SJCRH30 (cell line): ENCODE results near the gene ZBTB43. TPM values are rescaled to one million over a fixed set of nuclear protein-coding genes. Genes with fewer than 3 reads are reported as not detected.
"Not testable (repeated sequence)": the region's sequence is repeated elsewhere in the genome, so short reads cannot be mapped to it uniquely, and the experiment has no call there.

Experiments used
- DNase-seq, 2 experiments: peaks; one replicate each; pipeline ENCODE4 v3.0.0-alpha.2; 2015 to 2020
- H3K27ac ChIP-seq: fragments of 250-450 bp; sonication (Bioruptor Pico); 2 replicates; pipeline ENCODE4 v1.5.1; 2020; ENCODE audit warnings: mild to moderate bottlenecking, moderate library complexity
- H3K27me3 ChIP-seq: fragments of 250-450 bp; sonication (Bioruptor Pico); 2 replicates; pipeline ENCODE4 v1.5.1; 2020; ENCODE audit warnings: mild to moderate bottlenecking, moderate library complexity
- H3K36me3 ChIP-seq: fragments of 250-450 bp; sonication (Bioruptor Pico); 2 replicates; pipeline ENCODE4 v1.5.1; 2020; ENCODE audit warnings: mild to moderate bottlenecking, moderate library complexity
- H3K4me1 ChIP-seq: fragments of 250-450 bp; sonication (Bioruptor Pico); 2 replicates; pipeline ENCODE4 v1.5.1; 2020; ENCODE audit warnings: mild to moderate bottlenecking, moderate library complexity
- H3K4me3 ChIP-seq: fragments of 250-450 bp; sonication (Bioruptor Pico); 2 replicates; pipeline ENCODE4 v1.5.1; 2020; ENCODE audit warnings: mild to moderate bottlenecking, moderate library complexity
- H3K9me3 ChIP-seq: fragments of 250-450 bp; sonication (Bioruptor Pico); replicated peaks from 2 replicates; pipeline ENCODE4 v1.5.1; 2020; ENCODE audit warnings: mild to moderate bottlenecking, moderate library complexity
- total RNA-seq: library from RNA; depleted of rRNA; stranded (reverse); fragments of >200 nt; shearing (Covaris generic); gene quantifications from 2 replicates; pipeline ENCODE4 v1.2.3, GENCODE V29; 2014

Gene ZBTB43
- total RNA-seq, 1 experiment from 2014 or later: 18.0 TPM

DNA sequence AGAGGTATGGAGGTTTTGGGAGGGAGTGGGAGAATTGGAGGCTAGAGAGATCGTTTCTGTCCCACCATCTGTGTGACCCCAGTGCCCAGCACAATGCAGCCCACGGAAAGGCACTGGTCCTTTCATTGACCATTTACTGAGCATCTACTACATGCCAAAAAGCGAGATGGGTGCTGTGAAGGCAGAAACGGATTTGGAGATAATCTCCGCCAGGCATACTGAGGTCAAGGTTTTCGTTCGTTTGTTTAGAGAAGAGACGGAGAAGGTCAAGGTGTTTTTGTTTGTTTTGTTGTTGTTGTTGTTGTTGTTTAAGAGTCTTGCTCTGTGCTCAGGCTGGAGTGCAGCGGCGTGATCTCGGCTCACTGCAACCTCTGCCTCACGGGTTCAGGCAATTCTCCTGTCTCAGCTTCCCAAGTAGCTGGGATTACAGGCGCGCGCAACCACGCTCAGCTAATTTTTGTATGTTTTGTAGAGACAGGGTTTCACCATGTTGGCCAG is 593 bp upstream of the ZBTB43 start:
- peaks cover 11% of the 10 kb centered on the region for H3K36me3 ChIP-seq
- H3K4me1 ChIP-seq: peaks cover 8% of the 10 kb centered on the region; the same call in 1 of the 2 replicates
- H3K9me3 ChIP-seq: no peaks in the 10 kb centered on the region
- peak overlapping the region; percentile 93 for H3K27ac ChIP-seq
- H3K4me3 ChIP-seq: peak overlapping the region; percentile 92
- DNase-seq: no peak
- H3K27me3 ChIP-seq: no peaks in the 10 kb centered on the region

DNA sequence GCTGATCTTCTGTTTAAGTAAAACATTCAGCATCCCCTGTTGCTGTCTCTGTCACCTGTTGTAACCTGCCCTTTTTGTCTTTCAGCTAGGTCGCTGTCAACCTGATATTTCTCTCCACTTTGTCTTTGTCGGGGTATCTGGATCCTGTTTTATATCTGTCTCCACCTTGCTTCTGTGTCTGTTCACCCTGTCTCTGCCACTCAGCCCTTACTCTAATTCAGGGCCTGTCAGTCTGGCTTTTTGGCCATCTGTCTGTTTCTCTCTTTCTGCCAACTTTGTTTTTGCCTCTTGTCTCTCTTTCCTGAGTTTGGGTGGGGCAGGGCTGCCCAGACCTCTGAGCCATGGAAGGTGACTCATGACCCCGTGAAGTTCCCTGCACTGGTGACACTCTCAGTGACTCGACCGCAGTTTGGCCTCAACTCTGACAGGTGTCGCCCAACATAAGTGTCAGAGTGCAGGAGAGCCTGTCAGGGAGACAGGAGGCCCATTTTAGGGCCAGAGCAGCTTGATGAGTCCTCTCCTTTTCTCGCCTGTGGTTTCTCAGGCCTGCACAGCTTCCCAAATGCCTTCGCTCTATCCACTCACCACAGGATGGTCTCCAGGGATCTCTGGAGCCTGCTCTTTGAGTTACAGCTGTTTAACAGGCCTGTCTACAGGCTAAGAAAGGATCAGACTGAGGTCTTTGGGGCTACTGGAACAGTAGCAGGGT is 868 bp downstream of the ZBTB43 start:
- Histone ChIP-seq H3K4me1 (peaks cover 8% of the 10 kb centered on the region; the same call in 1 of the 2 replicates), H3K4me3 (peak overlapping the region; percentile 92), H3K27me3 (no peaks in the 10 kb centered on the region), H3K27ac (peak overlapping the region; percentile 93), H3K9me3 (no peaks in the 10 kb centered on the region), H3K36me3 (peaks cover 20% of the 10 kb centered on the region)
- peak; percentile 96 to 97 for DNase-seq

DNA sequence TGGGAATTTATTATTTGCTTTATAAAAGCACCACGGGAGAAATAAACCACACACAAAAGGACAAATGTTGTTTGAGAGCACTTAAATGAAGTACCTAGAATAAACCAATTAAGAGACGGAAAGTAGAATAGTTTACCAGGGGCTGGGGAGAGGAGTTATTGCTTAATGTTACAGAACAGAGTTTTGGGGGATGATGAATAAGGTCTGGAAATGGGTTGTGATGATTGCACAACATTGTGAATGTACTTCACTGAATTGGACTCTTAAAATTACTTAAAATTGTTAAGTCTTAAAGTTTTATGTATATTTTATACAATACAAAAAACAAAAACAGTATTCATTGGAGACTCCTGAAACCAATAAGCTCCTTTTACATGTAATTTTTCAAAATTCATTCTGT is 1.5 kb downstream of the ZBTB43 start:
- DNase-seq: no peak
- H3K4me1 ChIP-seq: peaks cover 8% of the 10 kb centered on the region; the same call in 1 of the 2 replicates
- H3K9me3 ChIP-seq: no peaks in the 10 kb centered on the region
- H3K36me3 ChIP-seq: peaks cover 23% of the 10 kb centered on the region
- H3K4me3 ChIP-seq: peak overlapping the region; percentile 92
- peak overlapping the region; percentile 93 for H3K27ac ChIP-seq
- H3K27me3 ChIP-seq: no peaks in the 10 kb centered on the region

DNA sequence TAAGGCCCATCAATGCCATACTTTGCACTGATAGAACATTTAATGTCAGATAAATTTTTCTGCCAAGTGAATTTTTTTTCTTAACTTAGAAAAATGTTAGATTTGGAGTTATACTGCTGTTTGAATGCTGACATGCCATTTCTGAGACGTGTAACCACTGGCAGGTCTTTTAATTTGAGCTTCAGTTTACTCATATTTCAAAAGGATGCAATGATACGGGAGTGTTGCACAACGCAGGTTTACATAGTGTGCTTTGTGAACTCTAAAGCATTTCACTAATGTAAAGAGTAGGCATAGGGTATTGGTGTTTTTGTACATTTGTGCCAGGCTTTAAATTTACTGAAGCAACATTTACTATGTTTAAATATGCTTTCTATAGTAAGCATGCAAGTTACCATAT is 4.2 kb downstream of the ZBTB43 start:
- no peak for DNase-seq
- Histone ChIP-seq H3K27me3 (no peaks in the 10 kb centered on the region), H3K36me3 (peaks cover 49% of the 10 kb centered on the region), H3K4me1 (peaks cover 8% of the 10 kb centered on the region; the same call in 1 of the 2 replicates), H3K27ac (no peak overlapping the region), H3K9me3 (no peaks in the 10 kb centered on the region), H3K4me3 (no peak overlapping the region)

DNA sequence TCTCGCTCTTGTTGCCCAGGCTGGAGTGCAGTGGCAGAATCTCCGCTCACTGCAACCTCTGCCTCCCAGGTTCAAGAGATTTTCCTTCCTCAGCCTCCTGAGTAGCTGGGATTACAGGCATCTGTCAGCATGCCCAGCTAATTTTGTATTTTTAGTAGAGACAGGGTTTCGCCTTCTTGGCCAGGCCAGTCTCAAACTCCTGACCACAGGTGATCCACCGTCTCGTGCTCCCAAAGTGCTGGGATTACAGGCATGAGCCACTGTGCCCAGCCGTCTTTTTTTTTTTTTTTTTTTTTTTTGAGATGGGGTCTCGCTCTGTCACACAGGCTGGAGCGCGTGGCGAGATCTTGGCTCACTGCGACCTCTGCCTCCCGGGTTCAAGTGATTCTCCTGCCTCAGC is 5.4 kb downstream of the ZBTB43 start:
- peaks cover 56% of the 10 kb centered on the region for H3K36me3 ChIP-seq
- not testable (repeated sequence) for H3K9me3 ChIP-seq

DNA sequence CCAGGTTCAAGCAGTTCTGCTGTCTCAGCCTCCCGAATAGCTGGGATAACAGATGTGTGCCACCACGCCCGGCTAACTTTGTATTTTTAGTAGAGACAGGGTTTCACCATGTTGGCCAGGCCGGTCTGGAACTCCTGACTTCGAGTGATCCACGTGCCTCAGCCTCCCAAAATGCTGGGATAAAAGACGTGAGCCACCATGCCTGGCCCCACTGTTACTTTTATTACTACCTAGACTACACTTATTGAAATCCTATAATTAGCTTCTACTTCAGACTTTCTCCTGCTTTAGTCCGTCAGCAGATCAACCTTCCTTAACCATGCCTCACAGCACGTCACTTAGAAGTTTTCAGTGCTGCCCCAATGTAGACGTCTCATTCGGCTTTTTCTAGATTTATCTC is 8.2 kb downstream of the ZBTB43 start:
- Histone ChIP-seq H3K9me3 (peaks cover 5% of the 10 kb centered on the region), H3K4me1 (0 out of 2 replicates have a peak, but pooled peaks cover 2% of the 10 kb centered on the region), H3K36me3 (peaks cover 81% of the 10 kb centered on the region), H3K27ac (no peak overlapping the region), H3K4me3 (no peak overlapping the region), H3K27me3 (no peaks in the 10 kb centered on the region)
- DNase-seq: no peak

More for the DNA sequence above, 5.4 kb downstream of the ZBTB43 start:
- H3K4me3 ChIP-seq, H3K27ac ChIP-seq, DNase-seq, H3K4me1 ChIP-seq, H3K27me3 ChIP-seq: not testable (repeated sequence)

DNA sequence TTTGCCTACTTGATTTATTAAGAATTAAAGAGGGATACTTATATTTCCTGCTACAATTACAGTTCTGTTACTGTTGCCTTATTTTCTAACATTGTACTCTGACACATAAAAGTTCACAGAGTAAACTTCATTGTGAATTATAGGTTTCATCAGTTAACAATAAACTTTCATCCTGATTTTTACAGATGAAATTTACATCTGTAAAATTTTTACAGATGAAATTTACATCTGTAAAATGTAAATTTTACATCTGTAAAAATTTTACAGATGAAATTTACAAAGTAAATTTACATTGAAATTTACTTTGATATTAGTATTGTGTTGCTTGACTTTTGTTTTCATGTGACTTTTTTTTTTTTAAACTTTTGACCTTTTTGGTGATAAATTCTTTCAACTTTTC is 9.3 kb downstream of the ZBTB43 start:
- peaks cover 8% of the 10 kb centered on the region for H3K9me3 ChIP-seq
- H3K27ac ChIP-seq: no peak overlapping the region
- no peak overlapping the region for H3K4me3 ChIP-seq
- no peaks in the 10 kb centered on the region for H3K4me1 ChIP-seq
- H3K27me3 ChIP-seq: no peaks in the 10 kb centered on the region
- no peak for DNase-seq
- H3K36me3 ChIP-seq: peaks cover 84% of the 10 kb centered on the region

DNA sequence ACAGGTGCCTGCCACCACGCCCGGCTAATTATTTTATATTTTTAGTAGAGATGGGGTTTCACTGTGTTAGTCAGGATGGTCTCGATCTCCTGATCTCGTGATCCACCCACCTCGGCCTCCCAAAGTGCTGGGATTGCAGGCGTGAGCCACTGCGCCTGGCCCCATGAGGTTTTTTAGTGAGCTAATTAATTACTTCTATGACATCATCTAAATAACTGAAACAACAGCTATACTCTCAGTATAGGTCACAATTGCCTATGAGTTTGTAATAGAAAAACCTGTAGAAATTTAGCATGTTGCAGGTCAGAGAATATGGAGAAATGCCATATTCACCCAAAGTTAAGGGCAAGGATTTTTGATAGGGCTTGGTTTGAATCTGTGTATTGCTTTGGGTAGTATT is 12.8 kb downstream of the ZBTB43 start:
- not testable (repeated sequence) for H3K27me3 ChIP-seq, H3K27ac ChIP-seq, H3K9me3 ChIP-seq, H3K4me1 ChIP-seq, H3K4me3 ChIP-seq, DNase-seq
- peaks cover 83% of the 10 kb centered on the region for H3K36me3 ChIP-seq

DNA sequence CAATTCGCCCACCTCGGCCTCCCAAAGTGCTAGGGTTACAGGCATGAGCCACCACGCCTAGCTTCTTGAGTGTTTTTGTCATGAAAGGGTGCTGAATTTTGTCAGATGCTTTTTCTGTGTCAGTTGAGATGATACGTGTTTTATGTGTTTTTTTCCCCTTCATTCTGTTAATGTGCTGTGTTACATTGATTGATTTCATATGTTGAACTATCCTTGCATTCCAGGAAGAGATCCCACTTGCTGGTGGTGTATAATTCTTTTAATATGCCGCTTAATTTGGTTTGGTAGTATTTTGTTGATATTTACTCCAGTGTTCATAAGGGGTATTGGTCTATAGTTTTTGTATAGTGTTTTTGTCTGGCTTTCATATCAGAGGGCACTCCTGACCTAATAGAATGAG is 13.6 kb downstream of the ZBTB43 start:
- Histone ChIP-seq H3K27ac (no peak overlapping the region), H3K27me3 (no peaks in the 10 kb centered on the region), H3K9me3 (peaks cover 8% of the 10 kb centered on the region), H3K36me3 (peaks cover 81% of the 10 kb centered on the region), H3K4me3 (no peak overlapping the region), H3K4me1 (no peaks in the 10 kb centered on the region)
- DNase-seq: no peak

DNA sequence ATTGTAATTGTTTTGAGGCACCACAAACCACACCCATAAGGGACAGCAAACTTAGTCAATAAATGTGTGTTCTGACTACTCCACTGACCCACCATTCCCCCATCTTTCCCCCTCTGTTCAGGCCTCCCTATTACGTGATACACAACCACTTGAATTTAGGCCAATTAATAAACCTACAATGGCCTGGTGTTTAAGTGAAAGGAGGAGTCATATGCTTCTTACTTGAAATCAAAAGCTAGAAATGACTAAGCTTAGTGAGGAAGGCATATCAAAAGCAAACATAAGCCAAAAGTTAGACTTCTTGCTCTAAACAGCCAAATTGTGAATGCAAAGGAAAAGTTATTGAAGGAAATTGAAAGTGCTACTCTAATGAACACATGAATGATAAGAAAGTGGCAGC is 14.6 kb downstream of the ZBTB43 start:
- Histone ChIP-seq H3K27me3 (no peaks in the 10 kb centered on the region), H3K4me1 (no peaks in the 10 kb centered on the region), H3K36me3 (peaks cover 78% of the 10 kb centered on the region), H3K4me3 (no peak overlapping the region), H3K9me3 (peaks cover 7% of the 10 kb centered on the region), H3K27ac (no peak overlapping the region)
- DNase-seq: no peak

DNA sequence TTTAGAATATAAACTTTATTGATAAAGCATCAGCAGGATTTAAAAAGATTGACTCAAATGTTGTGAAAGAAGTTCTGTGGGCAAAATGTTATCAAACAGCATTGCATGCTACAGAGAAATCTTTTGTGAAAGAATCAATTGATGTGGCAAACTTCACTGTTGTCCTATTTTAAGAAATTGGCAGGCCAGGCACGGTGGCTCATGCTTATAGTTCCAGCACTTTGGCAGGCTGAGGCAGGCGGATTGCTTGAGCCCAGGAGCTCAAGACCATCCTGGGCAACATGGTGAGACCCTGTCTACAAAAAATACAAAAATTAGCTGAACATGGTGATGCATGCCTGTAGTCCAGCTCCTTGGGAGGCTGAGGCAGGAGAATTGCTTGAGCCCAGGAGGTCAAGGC is 17.4 kb downstream of the ZBTB43 start:
- H3K27ac ChIP-seq: no peak overlapping the region
- DNase-seq: no peak
- H3K36me3 ChIP-seq: peaks cover 68% of the 10 kb centered on the region
- peaks cover 5% of the 10 kb centered on the region for H3K9me3 ChIP-seq
- no peak overlapping the region for H3K4me3 ChIP-seq
- H3K4me1 ChIP-seq: no peaks in the 10 kb centered on the region
- H3K27me3 ChIP-seq: no peaks in the 10 kb centered on the region

DNA sequence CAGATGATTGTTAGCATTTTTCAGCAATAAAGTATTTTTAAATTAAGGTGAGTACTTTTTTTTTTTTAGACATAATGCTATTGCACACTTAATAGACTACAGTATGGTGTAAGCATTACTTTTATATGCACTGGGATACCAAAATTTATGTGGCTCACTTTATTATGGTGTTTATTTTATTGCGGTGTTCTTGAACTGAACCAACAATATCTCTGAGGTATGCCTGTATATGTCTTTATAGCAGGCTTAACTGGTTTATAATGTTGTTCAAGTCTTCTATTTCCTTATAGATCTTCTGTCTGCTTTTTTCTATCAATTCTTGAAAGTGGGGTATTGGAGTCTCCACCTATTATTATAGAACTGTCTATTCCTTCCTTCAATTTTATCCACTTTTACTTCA is 18.0 kb downstream of the ZBTB43 start:
- no peak for DNase-seq
- peaks cover 67% of the 10 kb centered on the region for H3K36me3 ChIP-seq
- no peak overlapping the region for H3K27ac ChIP-seq
- H3K4me1 ChIP-seq: no peaks in the 10 kb centered on the region
- no peak overlapping the region for H3K4me3 ChIP-seq
- H3K9me3 ChIP-seq: peaks cover 5% of the 10 kb centered on the region
- H3K27me3 ChIP-seq: no peaks in the 10 kb centered on the region

DNA sequence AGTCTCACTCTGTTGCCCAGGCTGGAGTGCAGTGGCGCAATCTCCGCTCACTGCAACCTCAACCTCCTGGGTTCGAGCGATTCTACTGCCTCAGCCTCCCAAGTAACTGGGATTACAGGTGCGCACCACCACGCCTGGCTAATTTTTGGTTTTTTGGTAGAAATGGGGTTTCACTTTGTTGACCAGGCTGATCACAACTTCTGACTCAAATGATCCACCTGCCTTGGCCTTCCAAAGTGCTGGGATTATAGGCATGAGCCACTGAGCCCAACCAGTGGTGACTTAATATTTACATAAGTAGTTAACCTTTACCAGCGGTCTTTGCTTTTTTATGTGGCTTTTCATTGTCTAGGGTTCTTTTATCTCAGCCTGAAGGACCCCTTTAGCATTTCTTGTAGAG is 19.2 kb downstream of the ZBTB43 start:
- not testable (repeated sequence) for H3K27me3 ChIP-seq, H3K4me3 ChIP-seq, H3K4me1 ChIP-seq, DNase-seq, H3K27ac ChIP-seq, H3K9me3 ChIP-seq
- H3K36me3 ChIP-seq: peaks cover 55% of the 10 kb centered on the region

DNA sequence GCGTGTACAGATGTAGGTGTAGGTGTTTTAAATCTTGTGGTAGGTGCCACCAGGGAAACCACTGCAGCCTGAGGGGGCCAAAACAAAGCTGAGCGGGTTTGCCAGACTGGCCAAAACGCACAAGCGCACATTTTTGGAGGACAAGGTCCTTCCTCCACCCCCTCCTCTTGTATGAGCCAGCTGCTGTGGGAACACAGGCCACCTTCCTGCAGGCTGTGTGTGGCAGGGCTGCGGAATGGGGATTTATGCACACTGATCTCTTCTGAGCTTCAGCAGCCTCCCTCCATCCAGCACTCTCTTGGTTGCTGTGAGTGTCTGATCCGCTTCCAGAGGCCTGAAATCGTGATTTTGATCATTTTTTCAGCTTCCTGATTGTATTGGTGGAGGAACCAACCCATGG is 22.4 kb downstream of the ZBTB43 start:
- DNase-seq: no peak
- Histone ChIP-seq H3K9me3 (0 out of 2 replicates have a peak, but pooled peaks cover 2% of the 10 kb centered on the region), H3K36me3 (peaks cover 46% of the 10 kb centered on the region), H3K4me1 (no peaks in the 10 kb centered on the region), H3K27me3 (no peaks in the 10 kb centered on the region), H3K4me3 (no peak overlapping the region), H3K27ac (no peak overlapping the region)

DNA sequence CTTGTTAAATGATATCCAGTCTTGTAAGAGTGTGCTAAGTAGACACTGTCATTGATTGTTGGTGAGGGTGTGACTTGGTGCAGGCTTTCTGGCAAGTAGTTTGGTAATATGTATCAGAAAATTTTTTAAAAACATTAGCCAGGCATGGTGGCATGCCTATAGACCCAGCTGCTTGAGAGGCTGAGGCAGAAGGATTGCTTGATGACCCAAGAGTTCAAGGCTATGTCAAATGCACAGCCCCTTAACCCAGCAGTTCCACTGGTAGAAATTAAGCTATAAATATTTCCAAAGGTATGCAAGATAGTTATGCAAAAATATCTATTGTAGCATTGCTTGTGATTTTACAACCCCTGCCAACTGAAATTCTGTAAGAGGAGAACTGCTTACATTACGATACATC is 24.2 kb downstream of the ZBTB43 start:
- no peaks in the 10 kb centered on the region for H3K27me3 ChIP-seq
- no peak overlapping the region for H3K27ac ChIP-seq
- no peak for DNase-seq
- H3K36me3 ChIP-seq: peaks cover 54% of the 10 kb centered on the region
- 0 out of 2 replicates have a peak, but pooled peaks cover 2% of the 10 kb centered on the region for H3K9me3 ChIP-seq
- H3K4me1 ChIP-seq: no peaks in the 10 kb centered on the region
- no peak overlapping the region for H3K4me3 ChIP-seq

DNA sequence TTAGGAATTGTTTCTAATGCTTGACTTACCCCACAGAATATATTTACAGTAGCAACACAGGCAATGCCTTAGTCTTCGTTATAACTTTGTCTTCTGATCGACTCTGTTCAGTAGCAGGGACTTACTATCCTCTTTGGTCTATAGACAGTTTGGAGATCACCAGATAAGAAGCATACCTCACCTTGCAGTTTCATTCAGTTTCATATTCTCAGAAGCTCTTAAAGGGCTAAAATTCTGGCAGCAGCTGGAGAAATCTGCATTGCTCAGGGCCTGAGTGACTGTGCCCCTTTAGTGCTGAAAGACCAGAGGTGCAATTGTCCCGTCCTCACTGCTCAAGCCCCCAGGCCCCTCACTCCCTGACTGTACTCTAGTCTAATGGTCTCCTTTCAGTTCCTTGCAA is 26.0 kb downstream of the ZBTB43 start:
- Histone ChIP-seq H3K27ac (no peak overlapping the region), H3K27me3 (no peaks in the 10 kb centered on the region), H3K36me3 (peaks cover 53% of the 10 kb centered on the region), H3K9me3 (0 out of 2 replicates have a peak, but pooled peaks cover 2% of the 10 kb centered on the region), H3K4me1 (no peaks in the 10 kb centered on the region), H3K4me3 (no peak overlapping the region)
- no peak for DNase-seq
